ENCODE measurements around the gene MACROD2. TPM values are rescaled to one million over a fixed set of nuclear protein-coding genes. Genes with fewer than 3 reads are reported as not detected.

The MACROD2 gene
- total RNA-seq, 1 experiment from 2014 or later: 1.6 TPM

- H3K4me1 ChIP-seq (ENCODE audit: insufficient read depth, low read length): no peaks in the 10 kb centered on the region
- DNase-seq: no peak
Measured at GRCh38 chr20:15449061-15449460, 1453.7 kb downstream of the MACROD2 start.

More at GRCh38 chr20:15449061-15449460, 1453.7 kb downstream of the MACROD2 start:
- no peak overlapping the region for H2BK5ac ChIP-seq (ENCODE audit: insufficient read length, low read length)
- H4K8ac ChIP-seq (replicated peaks; ENCODE audit: insufficient read length, low read depth, low read length): no peak overlapping the region
- H3K27me3 ChIP-seq (ENCODE audit: insufficient read depth, low read length): no peaks in the 10 kb centered on the region
- H2BK20ac ChIP-seq (ENCODE audit: low read depth, low read length, poor library complexity, severe bottlenecking): no peak overlapping the region
- H2BK15ac ChIP-seq (ENCODE audit: low read depth, low read length): no peak overlapping the region
- H3K23me2 ChIP-seq (ENCODE audit: insufficient read length, low read depth, low read length, poor library complexity, severe bottlenecking): no peaks in the 10 kb centered on the region
- no peaks in the 10 kb centered on the region; a peak in 1 of 7 replicates for H3K36me3 Mint-ChIP-seq (ENCODE audit: insufficient read depth in 1 of 3, low read depth in 3 of 3)
- no CpG with 5 or more reads among the region's 4 CpGs for WGBS (ENCODE audit: extremely low coverage, insufficient read length, low lambda C conversion rate)
- no peak overlapping the region for H3K9ac ChIP-seq (ENCODE audit: extremely low read depth, insufficient read length, low read length)
- TF ChIP-seq CTCF (conservative IDR thresholded peaks at IDR 0.05): no peak
- H3K56ac ChIP-seq (ENCODE audit: insufficient read length, low read depth, low read length): no peak overlapping the region
- no peak overlapping the region for H3T11ph ChIP-seq (ENCODE audit: low read length)
- H3K4me3 Mint-ChIP-seq: no peak overlapping the region
- H3K23ac ChIP-seq (ENCODE audit: insufficient read length, low read depth, low read length): no peak overlapping the region
- no peak overlapping the region for H2AK5ac ChIP-seq (ENCODE audit: insufficient read length, low read length)
- no peaks in the 10 kb centered on the region for H3K27me3 Mint-ChIP-seq (ENCODE audit: low read depth)
- H4K91ac ChIP-seq (ENCODE audit: insufficient read length, low read depth, low read length): no peak overlapping the region
- no peak overlapping the region for H2BK120ac ChIP-seq (ENCODE audit: low read depth, low read length, poor library complexity, severe bottlenecking)
- H3K18ac ChIP-seq (ENCODE audit: insufficient read length, low read depth, low read length): no peak overlapping the region
- no peaks in the 10 kb centered on the region for H3K9me3 ChIP-seq (ENCODE audit: control insufficient read depth, low read depth, low read length)
- no peak overlapping the region for H2BK12ac ChIP-seq (ENCODE audit: insufficient read length, low read depth, low read length)
- H3K4me2 ChIP-seq (ENCODE audit: insufficient read depth, insufficient read length, low read length): no peak overlapping the region
- no peaks in the 10 kb centered on the region for H4K20me1 ChIP-seq (ENCODE audit: control insufficient read depth, insufficient read depth, insufficient read length)
- no peaks in the 10 kb centered on the region for H3K79me2 ChIP-seq (ENCODE audit: insufficient read depth, low read length)
- no peak overlapping the region for H3K14ac ChIP-seq (ENCODE audit: insufficient read depth, low read length)
- H3K4ac ChIP-seq (ENCODE audit: low read depth, low read length): no peak overlapping the region
- no peak overlapping the region for H2AFZ ChIP-seq (ENCODE audit: low read length)
- no peaks in the 10 kb centered on the region for H3K9me3 Mint-ChIP-seq
- no peak overlapping the region for H4K5ac ChIP-seq (ENCODE audit: insufficient read length, low read depth, low read length)
- no peak overlapping the region for H3K27ac ChIP-seq (ENCODE audit: insufficient read length, low read depth, low read length)
- H3K27ac Mint-ChIP-seq: no peak overlapping the region
- peaks cover 8% of the 10 kb centered on the region in 2 experiments for H3K4me1 Mint-ChIP-seq
- no peaks in the 10 kb centered on the region for H3K79me1 ChIP-seq (ENCODE audit: insufficient read depth, low read depth, low read length, poor library complexity, severe bottlenecking)

All from H9 (cell line).